Islet precursor cell (in vitro differentiated cells): ENCODE data around the gene DCAF7.

ENCODE experiments used
- DNase-seq: peaks from one replicate; pipeline ENCODE4 v3.0.0-alpha.2; 2018

Gene DCAF7

GRCh38 chr17:63595132-63595531 lies 44.9 kb downstream of the DCAF7 start:
- no peak for DNase-seq

GRCh38 chr17:63596856-63597586 lies 46.7 kb downstream of the DCAF7 start:
- DNase-seq, result no peak

- no peak for DNase-seq
Observed at GRCh38 chr17:63598281-63598680, 48.0 kb downstream of the DCAF7 start.

GRCh38 chr17:63600569-63601438 lies 50.5 kb downstream of the DCAF7 start, which contains the start of gene TACO1:
TSS of gene TACO1 (plus strand) at chr17:63600895. CDS start at chr17:63601084, 189 bp downstream.
- DNase-seq, result peak; percentile 95

- DNase-seq, result no peak
Observed at GRCh38 chr17:63601439-63602371, 51.4 kb downstream of the DCAF7 start.

- DNase-seq, result no peak
Observed at GRCh38 chr17:63609816-63610573, 59.7 kb downstream of the DCAF7 start.

GRCh38 chr17:63610854-63611253 lies 60.6 kb downstream of the DCAF7 start:
- DNase-seq, result no peak

GRCh38 chr17:63611354-63611753 lies 61.1 kb downstream of the DCAF7 start:
- no peak for DNase-seq

- DNase-seq, result no peak
Observed at GRCh38 chr17:63613663-63614062, 63.4 kb downstream of the DCAF7 start.

GRCh38 chr17:63621229-63621683 lies 71.0 kb downstream of the DCAF7 start:
- DNase-seq, result no peak

- peak; percentile 100 for DNase-seq
Observed at GRCh38 chr17:63621684-63622573, 71.7 kb downstream of the DCAF7 start, which contains the start of gene MAP3K3. TSS of gene MAP3K3 (plus strand) at chr17:63622417. CDS start at chr17:63622760, 343 bp downstream.

GRCh38 chr17:63622574-63623390 lies 72.5 kb downstream of the DCAF7 start:
- DNase-seq, result peak; percentile 89

GRCh38 chr17:63623786-63624530 lies 73.7 kb downstream of the DCAF7 start:
- DNase-seq, result peak; percentile 45

- DNase-seq, result no peak
Observed at GRCh38 chr17:63624531-63624880, 74.2 kb downstream of the DCAF7 start.

GRCh38 chr17:63626551-63627180 lies 76.4 kb downstream of the DCAF7 start:
- DNase-seq, result no peak

- no peak for DNase-seq
Observed at GRCh38 chr17:63629627-63630026, 79.3 kb downstream of the DCAF7 start.

- no peak for DNase-seq
Observed at GRCh38 chr17:63631062-63631461, 80.8 kb downstream of the DCAF7 start.

- no peak for DNase-seq
Observed at GRCh38 chr17:63631626-63632025, 81.3 kb downstream of the DCAF7 start.

GRCh38 chr17:63633742-63634141 lies 83.5 kb downstream of the DCAF7 start:
- no peak for DNase-seq
